NCI-H1694 (cell line): ENCODE data around the gene AP4E1.
"Not testable (repeated sequence)": the region's sequence is repeated elsewhere in the genome, so short reads cannot be mapped to it uniquely, and the experiment has no call there.

Source experiments
- DNase-seq: peaks from one replicate; lab custom pipeline; 2025; lab: John Stamatoyannopoulos, UW

Gene AP4E1

DNA sequence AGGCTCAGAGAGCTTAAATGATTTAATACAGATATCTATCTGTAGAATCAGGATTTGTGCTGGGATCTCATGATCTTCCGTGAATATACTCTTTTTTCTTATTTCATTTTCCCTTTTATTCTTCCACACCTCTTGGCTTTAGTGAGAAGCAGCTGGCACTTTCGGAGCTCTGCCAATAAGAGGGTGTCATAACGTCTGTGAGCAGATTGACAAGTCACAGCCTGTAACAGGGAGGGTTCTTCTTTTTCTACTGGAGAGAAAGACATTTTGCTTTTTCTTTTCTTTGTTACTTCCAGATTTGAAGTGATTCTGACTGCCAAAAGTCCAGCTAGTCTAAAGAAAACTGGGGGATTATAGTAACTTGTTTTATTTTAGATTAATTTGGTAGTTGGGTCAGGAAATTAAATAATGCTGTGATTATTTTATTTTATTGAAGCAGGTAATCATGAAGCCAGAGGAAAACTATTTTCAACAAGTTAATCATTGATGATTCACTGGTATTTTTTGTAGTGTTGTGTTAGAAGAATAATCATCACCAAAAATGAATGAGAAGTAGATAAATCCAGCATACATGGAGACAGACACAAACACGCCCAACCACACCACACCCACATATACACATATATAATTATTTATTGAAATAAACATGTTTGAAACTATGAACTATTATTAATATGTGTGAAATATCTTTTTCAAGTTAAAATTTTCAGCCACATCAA, 116.4 kb downstream of the AP4E1 start:
- peak; percentile 75 for DNase-seq

DNA sequence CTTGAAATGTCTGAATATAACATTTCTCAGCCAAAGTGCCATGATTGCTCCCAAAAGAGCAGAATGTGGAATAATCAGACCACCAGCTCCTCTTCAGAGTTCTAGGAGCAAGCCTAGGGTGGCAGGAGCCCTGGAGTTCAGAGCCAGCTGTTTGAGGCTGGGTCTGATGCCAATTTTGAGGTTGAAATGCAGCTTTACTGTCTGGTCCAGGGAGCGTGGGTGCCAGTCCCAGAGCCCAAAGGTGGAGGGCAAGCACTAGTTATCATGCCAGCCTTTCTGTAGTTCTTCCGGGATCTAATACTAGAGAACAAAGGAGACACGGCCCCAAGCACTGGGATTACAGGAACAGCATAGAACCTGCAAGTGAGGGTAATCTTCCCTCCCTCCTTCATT, 117.0 kb downstream of the AP4E1 start:
- DNase-seq, result peak; percentile 53

DNA sequence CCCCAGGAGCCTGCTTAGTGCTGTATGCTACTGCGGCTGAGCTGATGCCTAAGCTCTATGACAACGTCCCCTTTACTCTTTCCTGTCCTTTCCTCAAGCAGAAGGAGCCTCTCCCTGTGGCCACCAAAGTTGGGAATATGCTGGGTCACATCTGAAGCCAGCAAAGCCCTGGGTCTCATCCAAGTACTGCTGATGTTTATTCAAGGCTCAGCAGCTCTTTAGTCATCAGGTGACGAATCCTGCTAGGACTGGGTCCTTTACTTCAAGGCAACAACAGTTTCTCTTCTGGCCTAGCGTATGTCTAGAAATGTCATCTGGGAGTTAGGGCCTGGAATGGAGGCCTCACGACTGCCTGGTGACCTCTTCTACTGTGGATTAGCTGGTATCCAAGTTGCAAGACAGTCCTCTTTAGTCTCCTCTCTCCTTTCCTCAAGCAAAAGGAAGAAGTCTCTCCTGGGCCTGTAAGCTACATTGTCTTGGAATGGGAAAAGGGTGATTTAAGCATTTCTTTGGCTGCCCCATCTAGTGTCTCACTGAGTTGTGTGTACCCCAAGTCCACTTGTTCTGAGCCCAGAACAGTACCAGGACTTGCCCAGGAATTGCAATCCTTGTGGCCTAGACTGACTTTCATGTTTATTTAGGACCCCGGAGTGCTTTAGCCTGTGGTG, 122.3 kb downstream of the AP4E1 start:
- no peak for DNase-seq

DNA sequence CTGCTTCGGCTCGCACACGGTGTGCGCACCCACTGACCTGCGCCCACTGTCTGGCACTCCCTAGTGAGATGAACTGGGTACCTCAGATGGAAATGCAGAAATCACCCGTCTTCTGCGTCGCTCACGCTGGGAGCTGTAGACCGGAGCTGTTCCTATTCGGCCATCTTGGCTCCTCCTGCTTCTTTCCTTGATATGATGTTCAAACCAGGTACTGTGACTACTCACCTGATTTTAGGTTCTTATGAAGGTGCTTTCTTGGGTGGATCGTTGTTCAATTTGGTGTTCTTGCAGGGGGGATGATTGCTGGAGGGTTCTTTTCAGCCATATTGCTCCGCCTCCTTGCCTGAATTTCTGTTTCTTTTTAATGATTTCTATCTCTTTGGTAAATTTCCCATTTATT, 129.0 kb downstream of the AP4E1 start:
- DNase-seq, result not testable (repeated sequence)

DNA sequence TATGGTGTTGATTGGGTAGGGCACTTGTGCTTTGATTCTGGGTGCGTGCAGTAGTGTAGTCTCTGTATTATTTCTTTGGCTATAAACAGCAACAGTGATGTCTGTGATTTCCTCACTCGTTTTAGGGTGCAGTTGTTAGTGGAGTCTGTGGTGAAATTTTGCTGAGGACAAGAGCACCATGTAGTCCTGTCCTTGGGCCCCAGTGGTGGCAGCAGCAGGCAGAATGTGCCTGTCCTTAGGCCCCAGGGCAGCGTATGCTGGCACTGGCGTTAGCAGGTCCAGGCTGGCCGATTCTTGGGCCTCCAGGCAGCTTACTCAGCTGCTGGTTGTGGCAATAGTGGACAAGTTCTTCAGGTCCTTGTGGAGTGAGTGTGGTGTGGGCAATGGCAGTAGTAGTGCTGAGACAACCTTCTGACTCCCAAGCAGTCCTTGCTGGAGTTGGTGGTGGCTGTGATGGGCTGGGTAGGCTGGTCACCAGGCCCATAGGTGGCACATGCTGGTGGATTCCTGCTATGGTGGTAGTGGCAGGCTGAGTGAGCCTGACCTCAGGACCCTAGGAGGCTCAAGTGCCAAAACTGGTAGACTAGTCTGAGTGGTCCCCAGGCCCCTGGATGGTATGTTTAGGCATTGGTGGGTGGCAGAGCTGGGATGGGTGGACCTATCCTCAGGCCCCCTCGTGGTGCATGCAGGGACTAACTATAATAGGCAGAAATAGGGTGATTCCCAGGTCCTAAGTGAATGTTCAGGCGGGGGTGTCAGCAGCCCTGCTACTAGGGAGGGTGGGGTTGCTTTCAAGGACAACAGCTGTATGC, 129.9 kb downstream of the AP4E1 start:
- no peak for DNase-seq

DNA sequence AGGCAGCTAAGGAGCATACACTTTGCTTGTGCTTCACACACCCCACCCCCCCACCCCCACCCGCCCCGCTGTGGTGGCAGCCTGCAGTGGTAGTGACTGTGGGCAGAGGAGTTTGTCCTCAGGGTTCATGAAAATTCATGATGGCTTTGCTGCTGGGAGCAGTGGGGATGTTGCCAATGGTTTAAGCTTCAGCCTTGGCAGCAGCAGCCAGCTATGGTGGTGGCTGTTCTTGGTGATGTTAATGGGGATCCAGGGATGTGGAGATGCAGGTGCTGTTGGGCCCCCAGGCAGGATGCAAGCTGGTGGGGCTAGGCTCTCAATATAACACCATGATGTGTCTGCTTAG, 130.5 kb downstream of the AP4E1 start:
- DNase-seq, result no peak

DNA sequence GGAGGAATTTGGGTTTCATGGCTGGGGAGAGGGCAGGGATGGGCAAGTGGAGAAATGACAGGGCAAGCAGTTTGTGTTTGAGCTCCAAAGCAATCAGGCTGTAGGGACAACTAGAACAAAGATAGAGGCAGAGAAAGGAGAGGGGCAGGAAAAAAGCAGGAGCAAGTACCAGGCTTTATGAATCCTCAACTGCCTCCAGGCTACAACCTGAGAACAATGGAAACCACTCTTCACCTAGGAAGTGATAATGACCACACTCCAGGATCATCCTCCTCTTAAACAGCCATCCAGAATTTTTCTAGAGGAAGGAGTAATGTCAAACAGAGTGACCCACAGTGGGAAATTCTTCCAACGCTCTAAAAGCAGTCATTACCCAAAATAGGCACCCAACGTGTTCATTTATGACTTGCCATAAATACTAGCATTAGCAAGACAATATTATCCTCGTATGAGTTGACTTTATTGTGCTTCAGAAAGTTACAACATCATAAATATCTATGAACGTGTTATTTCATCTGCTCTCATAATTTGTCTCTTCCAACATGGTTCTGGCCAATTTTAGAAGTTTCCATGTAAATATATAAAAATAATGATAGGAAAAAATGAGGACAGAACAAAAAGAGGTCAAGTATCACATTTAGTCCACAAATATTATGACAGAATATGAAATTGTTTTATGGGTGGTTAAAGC, 135.7 kb downstream of the AP4E1 start:
- no peak for DNase-seq

DNA sequence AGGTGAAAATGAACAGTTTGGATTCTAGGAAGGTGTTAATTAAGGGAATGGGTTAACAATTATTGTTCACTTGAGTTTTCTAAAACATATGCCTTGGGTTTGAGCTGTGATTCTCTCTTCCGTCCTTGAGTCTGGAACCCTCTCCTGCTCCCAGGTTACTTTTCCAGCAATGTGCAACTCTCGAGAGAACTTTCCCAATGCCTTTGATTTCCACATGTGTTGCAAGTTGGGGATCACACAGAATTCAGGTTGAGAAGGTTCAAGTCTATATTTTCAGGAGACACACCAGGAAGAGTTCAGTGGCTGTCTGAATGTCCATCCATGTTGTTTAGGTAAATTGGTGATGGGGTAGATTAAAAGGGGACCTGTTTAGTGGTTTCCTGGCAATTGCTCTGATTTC, 137.5 kb downstream of the AP4E1 start:
- DNase-seq, result no peak

DNA sequence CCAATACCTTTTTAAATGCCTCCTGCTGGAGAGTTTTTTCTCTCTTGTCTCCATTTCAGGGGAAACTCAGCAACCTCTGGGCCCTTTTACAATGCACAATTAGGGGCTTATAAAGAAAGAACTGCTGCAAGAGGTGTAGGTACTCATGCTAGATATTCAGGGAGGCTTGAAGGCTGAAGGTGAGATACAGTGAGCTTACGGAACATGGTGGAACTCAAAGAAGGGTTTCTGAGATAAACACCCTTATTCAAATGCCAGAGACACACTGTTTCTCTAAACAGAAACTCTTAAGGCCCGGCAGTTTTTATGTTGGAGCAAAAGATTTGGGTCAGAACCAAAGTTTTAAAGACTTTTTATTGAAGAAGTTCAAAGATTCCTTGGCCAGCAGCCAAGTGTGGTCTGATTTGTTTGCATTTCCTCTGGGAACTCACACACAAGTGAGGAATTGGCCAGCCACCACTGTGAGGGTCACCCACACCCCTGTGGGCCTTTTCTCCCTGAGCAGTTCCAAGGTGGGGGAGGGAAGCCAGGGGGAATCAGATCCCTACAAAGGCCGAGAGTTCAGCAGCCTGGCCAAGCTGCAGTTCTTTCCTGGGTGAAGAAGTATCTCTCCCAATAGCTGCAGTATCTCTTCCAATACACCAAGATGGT, 138.4 kb downstream of the AP4E1 start:
- no peak for DNase-seq

DNA sequence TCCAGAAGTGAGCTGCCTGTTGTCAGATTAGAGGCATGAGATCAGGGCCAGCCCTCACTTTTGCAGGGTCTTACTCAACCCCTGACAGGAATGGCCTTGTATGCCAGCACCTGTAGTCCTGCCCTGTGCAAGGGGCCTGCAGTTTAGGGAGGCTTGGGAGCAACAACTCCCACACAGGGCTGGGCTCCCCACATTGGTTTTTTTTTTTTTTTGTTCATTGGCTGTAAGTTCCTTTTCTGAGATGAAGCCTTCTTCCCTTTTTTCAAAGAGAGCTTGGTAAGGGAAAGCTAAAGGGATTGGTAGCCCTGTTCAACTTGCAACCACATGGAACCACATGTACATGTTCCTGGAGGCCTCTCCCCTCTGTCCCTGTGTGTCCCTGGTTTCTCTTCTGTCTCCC, 139.8 kb downstream of the AP4E1 start:
- no peak for DNase-seq

DNA sequence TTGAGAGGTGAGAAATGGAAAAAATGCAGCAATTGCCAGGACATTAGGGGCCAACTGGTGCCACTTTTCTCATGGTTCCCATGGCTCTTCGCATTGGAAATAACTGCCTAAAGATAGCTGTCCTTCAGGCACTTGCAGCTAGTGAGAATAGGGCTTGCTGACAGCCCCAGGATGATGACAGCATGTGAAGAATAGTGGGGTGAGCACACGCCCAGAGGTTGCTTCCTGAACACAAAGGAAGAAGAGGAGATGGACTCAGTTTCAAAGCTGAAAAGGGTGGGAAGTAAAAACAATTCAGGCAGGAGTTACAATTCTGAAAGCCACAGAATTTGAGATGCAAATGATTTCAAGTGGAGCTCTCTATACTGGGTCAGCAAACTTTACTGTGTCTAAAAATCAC, 140.6 kb downstream of the AP4E1 start:
- DNase-seq, result no peak

DNA sequence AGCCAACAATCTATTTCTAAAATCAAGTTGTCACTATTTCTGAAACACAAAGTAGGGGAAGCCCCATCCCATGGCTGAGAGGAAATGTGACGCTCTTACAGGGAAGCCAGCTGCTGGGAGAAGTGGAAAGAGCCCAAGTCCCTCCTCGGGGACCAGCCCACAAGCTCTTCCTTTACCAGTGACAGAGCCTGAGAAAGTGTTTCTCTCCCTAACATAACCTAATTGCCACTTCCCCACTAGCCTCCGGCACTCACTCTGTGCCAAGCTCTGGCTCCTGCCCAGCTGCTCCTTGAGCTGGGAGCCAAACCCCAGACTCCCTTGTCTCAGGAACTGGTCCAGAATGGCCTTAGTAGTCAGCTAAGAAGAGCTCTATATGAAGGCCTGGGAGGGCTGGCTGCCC, 143.3 kb downstream of the AP4E1 start:
- DNase-seq, result peak; percentile 18

DNA sequence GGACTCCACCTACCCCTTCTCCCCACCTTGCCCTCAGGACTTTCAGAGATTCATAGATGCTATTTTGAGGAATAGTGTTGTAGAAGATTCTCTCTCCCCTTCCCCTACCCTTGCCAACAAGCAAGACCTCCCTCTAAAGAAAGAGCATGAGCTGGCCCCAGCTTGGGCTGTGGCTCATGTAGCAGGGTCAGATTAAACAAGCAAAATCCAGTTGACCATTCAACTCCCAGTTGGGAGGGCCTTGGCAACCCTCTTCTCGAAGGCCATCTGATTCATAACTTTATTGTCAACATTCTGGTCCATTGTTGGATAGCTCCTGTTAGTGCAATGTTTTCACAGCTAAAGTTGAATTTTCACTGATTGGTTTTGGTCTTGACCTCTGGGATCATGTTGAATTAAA, 145.1 kb downstream of the AP4E1 start:
- no peak for DNase-seq

DNA sequence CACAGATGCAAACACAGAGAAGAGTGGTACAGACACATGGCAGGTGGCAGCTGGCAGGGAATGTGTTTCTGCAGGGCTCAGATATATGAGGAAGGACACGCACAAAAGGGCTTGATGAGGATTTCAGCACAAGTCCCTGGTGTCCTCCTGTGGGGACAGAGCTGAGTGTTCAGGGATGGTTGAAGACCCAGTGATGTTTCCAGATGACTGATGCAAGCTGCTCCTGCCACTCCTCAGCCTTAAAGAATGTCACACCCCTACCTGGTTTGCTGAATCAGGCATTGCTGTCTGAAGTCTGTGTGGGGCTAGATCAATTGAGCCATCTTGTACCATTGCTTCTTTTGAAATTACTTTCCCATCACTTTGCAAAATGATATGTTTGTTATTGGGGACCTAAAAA, 146.1 kb downstream of the AP4E1 start:
- no peak for DNase-seq
